ENCODE data around the gene ZXDA. TPM values are rescaled to one million over a fixed set of nuclear protein-coding genes. Genes with fewer than 3 reads are reported as not detected.
A peak's percentile ranks its signal among the peaks of the same experiment; 100 is the strongest.
"Not testable (repeated sequence)": the region's sequence is repeated elsewhere in the genome, so short reads cannot be mapped to it uniquely, and the experiment has no call there.

Gene ZXDA, protein sequence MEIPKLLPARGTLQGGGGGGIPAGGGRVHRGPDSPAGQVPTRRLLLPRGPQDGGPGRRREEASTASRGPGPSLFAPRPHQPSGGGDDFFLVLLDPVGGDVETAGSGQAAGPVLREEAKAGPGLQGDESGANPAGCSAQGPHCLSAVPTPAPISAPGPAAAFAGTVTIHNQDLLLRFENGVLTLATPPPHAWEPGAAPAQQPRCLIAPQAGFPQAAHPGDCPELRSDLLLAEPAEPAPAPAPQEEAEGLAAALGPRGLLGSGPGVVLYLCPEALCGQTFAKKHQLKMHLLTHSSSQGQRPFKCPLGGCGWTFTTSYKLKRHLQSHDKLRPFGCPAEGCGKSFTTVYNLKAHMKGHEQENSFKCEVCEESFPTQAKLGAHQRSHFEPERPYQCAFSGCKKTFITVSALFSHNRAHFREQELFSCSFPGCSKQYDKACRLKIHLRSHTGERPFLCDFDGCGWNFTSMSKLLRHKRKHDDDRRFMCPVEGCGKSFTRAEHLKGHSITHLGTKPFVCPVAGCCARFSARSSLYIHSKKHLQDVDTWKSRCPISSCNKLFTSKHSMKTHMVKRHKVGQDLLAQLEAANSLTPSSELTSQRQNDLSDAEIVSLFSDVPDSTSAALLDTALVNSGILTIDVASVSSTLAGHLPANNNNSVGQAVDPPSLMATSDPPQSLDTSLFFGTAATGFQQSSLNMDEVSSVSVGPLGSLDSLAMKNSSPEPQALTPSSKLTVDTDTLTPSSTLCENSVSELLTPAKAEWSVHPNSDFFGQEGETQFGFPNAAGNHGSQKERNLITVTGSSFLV
- 1 to 10 TPM; 4.2 to 4.6 TPM for total RNA-seq

DNA sequence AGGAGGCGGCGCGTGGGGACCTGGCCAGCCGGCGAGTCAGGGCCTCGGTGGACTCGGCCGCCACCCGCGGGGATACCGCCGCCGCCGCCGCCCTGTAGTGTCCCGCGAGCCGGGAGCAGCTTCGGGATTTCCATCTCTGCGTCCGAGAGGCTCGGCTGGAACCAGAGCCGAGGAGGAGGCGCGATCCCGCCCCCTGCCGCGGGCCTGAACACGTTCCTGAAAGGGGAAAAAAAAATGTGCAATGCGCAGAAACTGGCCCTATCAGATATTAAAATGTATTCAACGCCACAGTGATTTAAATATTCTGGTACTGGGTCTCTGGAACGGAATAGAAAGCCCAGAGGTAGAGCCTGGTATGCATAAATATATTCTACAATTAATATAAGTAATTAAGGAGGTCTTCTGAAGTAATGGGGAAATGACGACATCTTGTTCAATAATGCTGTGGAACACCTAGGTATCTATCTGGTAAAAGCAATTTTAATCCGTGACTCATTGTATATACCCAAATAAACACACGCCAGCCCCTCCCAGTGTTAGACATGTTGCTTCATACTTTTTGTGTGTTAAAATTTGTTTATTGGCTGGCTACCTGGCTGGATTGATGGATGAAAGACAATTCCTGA lies at the start of gene ZXDA:
TSS of gene ZXDA (minus strand) at position 172 of the 626 bp plus-strand sequence. CDS start at position 134, 38 bp downstream.
- Mint-ChIP-seq H3K4me1 (peaks cover 26% of the 10 kb centered on the region), H3K4me3 (peak within 1 kb of the TSS; percentile 72), H3K27ac (peak within 1 kb of the TSS; percentile 92)
- POLR2A ChIA-PET; CTCF ChIA-PET; DNase-seq; H3K36me3 Mint-ChIP-seq (ENCODE audit: low read depth); H3K9me3 Mint-ChIP-seq; H3K27me3 Mint-ChIP-seq: not testable (repeated sequence)

DNA sequence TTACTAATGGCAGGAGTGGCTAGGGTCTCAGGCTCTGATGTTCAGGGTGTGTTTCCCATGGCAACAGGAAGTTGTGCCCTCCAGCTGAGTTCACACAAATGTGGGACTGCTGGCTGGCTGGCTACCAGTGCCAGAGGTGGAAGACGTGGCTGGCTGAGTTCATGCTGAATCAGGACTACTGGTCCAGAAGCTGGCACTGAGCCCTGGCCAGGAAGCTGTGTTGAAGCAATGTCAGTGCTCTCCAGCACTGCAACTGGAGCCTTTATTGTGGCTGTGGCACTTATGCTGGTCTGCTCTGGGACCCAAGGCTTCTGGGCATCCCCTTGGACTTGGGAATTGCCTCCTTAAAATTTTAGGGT lies 42.0 kb upstream of the ZXDA start:
- DNase-seq = no peak
- CTCF ChIA-PET = no interaction called here
- no peaks in the 10 kb centered on the region for H3K4me1 Mint-ChIP-seq

DNA sequence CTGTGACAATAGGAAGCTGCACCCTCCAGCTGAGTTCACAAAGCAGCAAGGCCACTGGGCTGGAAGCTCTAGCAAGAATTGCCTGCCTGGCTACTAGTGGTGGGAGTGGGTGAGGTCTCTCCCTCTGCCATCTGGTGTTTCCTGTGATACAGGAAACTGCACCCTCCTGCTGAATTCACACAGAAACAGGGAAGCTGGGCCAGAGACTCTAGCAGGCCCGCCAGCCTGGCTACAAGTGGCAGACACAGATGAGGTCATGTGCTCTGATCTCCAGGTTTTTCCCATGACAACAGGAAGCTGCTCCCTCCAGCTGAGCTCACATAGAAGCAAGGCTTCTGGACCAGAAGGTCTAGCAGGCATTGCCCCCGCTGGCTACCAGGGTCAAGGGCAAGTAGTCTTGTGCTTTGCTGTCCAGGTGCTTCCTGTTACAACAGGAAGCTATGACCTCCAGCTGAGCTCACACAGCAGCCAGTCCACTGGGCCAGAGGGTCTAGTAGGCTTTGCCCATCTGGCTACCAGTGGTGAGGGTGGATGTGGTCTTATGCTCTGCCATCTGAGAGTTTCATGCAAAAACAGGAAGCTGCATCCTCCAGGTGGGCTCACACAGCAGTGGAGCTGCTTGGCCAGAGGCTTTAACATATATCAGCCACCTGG lies 41.5 kb upstream of the ZXDA start:
- CTCF ChIA-PET = no interaction called here

More for the DNA sequence above, 42.0 kb upstream of the ZXDA start:
- no peaks in the 10 kb centered on the region for H3K9me3 Mint-ChIP-seq
- POLR2A ChIA-PET = no interaction called here
- H3K27ac Mint-ChIP-seq = no peak overlapping the region
- H3K36me3 Mint-ChIP-seq (ENCODE audit: low read depth) = no peaks in the 10 kb centered on the region
- H3K27me3 Mint-ChIP-seq = no peaks in the 10 kb centered on the region
- H3K4me3 Mint-ChIP-seq = no peak overlapping the region

DNA sequence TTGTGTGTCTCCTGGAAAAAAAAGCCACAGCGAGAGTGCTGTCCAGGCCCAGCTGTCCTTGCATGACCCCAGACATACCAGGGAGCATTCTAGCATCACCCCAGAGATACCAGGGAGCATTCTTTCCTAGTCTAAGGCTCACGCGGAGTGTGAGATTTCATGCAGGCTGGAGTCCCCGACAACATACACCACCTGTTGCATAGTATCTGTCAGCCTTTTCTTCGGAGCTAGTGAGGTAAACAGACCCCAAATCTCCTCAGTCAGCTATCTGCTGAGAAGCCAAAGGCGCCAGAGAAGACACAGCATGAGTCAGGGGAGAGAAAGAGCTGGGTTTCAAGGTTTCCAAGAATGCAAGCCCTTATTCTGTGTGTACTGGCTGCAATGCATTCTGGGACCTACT lies 23.1 kb upstream of the ZXDA start:
- no peak overlapping the region for H3K4me3 Mint-ChIP-seq
- H3K27ac Mint-ChIP-seq = no peak overlapping the region
- POLR2A ChIA-PET = no interaction called here
- H3K27me3 Mint-ChIP-seq = no peaks in the 10 kb centered on the region
- H3K36me3 Mint-ChIP-seq (ENCODE audit: low read depth) = no peaks in the 10 kb centered on the region
- H3K9me3 Mint-ChIP-seq = no peaks in the 10 kb centered on the region
- CTCF ChIA-PET = interaction anchor here (0.6 kb wide), 2 partner anchors 418 to 664 kb away, joined by 3 read pairs; no protein-coding TSS in a partner anchor
- DNase-seq = no peak
- H3K4me1 Mint-ChIP-seq = no peaks in the 10 kb centered on the region

More for the DNA sequence above, 41.5 kb upstream of the ZXDA start:
- H3K27me3 Mint-ChIP-seq = no peaks in the 10 kb centered on the region
- no peak for DNase-seq
- no peak overlapping the region for H3K27ac Mint-ChIP-seq
- H3K36me3 Mint-ChIP-seq (ENCODE audit: low read depth) = no peaks in the 10 kb centered on the region
- H3K9me3 Mint-ChIP-seq = no peaks in the 10 kb centered on the region
- no peaks in the 10 kb centered on the region for H3K4me1 Mint-ChIP-seq
- POLR2A ChIA-PET = no interaction called here
- no peak overlapping the region for H3K4me3 Mint-ChIP-seq

DNA sequence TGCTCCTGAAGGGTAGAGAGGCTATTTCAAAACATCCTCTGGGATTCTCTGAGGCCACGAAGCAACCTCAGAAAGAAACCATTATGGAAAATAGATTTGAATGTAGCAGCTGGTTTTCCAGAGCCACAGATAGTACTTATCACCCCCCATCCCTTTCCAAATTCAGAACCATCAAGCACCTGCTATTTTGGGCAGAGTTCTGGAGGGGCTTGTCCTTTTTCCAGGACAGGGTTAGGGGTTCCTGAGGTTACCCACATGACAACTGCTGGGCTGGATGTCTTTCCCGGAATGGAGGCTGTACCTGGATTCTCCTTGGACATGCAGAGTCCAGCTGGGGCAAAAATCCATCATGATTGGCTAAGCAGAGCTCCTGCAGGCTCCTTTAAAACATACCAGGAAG lies 22.0 kb upstream of the ZXDA start:
- H3K27ac Mint-ChIP-seq = no peak overlapping the region
- DNase-seq = no peak
- no peaks in the 10 kb centered on the region for H3K36me3 Mint-ChIP-seq (ENCODE audit: low read depth)
- H3K9me3 Mint-ChIP-seq = no peaks in the 10 kb centered on the region
- H3K27me3 Mint-ChIP-seq = no peaks in the 10 kb centered on the region
- CTCF ChIA-PET = no interaction called here
- POLR2A ChIA-PET = no interaction called here
- H3K4me1 Mint-ChIP-seq = no peaks in the 10 kb centered on the region
- no peak overlapping the region for H3K4me3 Mint-ChIP-seq

DNA sequence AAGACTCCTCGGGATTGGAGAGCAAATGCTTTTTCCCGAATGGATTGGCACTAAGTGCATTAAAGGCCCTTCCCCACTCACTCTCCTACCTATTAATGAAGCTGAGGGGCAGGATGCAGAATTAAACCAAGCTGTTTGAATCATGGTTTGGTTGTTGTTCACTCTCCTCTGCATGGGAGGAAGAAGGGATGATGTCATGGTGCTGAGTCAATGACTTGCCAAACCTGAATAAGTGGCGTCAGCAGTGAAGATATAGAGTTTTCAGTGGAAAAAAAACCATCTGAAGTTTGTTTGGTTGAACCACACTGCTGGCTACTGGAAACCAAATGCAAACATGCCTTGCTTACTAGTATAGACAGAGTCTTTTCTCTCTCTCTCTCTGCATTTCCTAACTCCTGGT lies 19.8 kb upstream of the ZXDA start:
- POLR2A ChIA-PET = no interaction called here
- Mint-ChIP-seq H3K36me3 (ENCODE audit: low read depth) (no peaks in the 10 kb centered on the region), H3K9me3 (no peaks in the 10 kb centered on the region), H3K4me3 (no peak overlapping the region), H3K27ac (no peak overlapping the region), H3K4me1 (no peaks in the 10 kb centered on the region), H3K27me3 (no peaks in the 10 kb centered on the region)
- no peak for DNase-seq
- CTCF ChIA-PET = interaction anchor here (0.8 kb wide), 1 partner anchor 18 kb away, joined by 3 read pairs; no protein-coding TSS in a partner anchor

GRCh38 chrX:57929373-57929772 lies 19.1 kb upstream of the ZXDA start:
- DNase-seq = no peak
- no peaks in the 10 kb centered on the region for H3K36me3 Mint-ChIP-seq (ENCODE audit: low read depth)
- H3K9me3 Mint-ChIP-seq = no peaks in the 10 kb centered on the region
- no peaks in the 10 kb centered on the region for H3K27me3 Mint-ChIP-seq
- H3K4me3 Mint-ChIP-seq = no peak overlapping the region
- H3K4me1 Mint-ChIP-seq = no peaks in the 10 kb centered on the region
- H3K27ac Mint-ChIP-seq = no peak overlapping the region
- ChIA-PET POLR2A (no interaction called here), CTCF (no interaction called here)

- no peak overlapping the region for H3K27ac Mint-ChIP-seq
- DNase-seq = no peak
- H3K4me1 Mint-ChIP-seq = no peaks in the 10 kb centered on the region
- no peaks in the 10 kb centered on the region for H3K27me3 Mint-ChIP-seq
- H3K9me3 Mint-ChIP-seq = no peaks in the 10 kb centered on the region
- no peak overlapping the region for H3K4me3 Mint-ChIP-seq
- ChIA-PET CTCF (no interaction called here), POLR2A (no interaction called here)
- H3K36me3 Mint-ChIP-seq (ENCODE audit: low read depth) = no peaks in the 10 kb centered on the region
These were observed 15.5 kb upstream of the ZXDA start for GRCh38 chrX:57925806-57926205.

DNA sequence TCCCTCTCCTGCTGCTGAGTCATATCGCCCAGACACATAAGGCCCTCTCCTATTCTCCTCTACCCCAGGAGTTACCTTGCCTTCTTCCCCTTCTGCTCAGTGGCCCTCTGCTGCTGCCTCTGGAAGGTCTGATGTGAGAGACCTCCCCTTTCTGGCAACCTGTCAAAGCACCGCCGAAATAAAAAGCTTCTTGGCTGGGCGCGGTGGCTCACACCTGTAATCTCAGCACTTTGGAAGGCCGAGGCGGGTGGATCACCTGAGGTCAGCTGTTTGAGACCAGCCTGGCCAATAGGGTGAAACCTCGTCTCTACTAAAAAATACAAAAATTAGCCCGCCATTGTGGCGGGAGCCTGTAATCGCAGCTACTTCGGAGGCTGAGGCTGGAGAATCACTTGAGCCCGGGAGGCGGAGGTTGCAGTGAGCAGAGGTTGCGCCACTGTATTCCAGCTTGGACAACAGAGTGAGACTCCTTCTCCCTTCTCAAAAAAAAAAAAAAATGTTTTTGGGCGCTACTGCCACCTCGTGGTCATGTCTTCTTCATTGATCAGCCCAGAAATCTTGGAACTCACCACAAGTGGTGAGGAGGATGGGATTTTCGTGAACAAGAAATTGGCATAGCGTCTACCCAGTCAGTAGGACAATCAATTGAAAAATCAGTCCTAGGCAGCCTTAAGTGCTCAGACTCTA lies 8.6 kb upstream of the ZXDA start:
- POLR2A ChIA-PET = no interaction called here
- no peaks in the 10 kb centered on the region for H3K27me3 Mint-ChIP-seq
- no peaks in the 10 kb centered on the region for H3K4me1 Mint-ChIP-seq
- H3K36me3 Mint-ChIP-seq (ENCODE audit: low read depth) = no peaks in the 10 kb centered on the region
- DNase-seq = peak; percentile 8
- H3K4me3 Mint-ChIP-seq = no peak overlapping the region
- no peak overlapping the region for H3K27ac Mint-ChIP-seq
- CTCF ChIA-PET = interaction anchor here (0.6 kb wide), 1 partner anchor 1699 kb away, joined by 3 read pairs; no protein-coding TSS in a partner anchor
- no peaks in the 10 kb centered on the region for H3K9me3 Mint-ChIP-seq

- Mint-ChIP-seq H3K4me3 (no peak overlapping the region), H3K9me3 (no peaks in the 10 kb centered on the region), H3K27ac (no peak overlapping the region), H3K36me3 (ENCODE audit: low read depth) (no peaks in the 10 kb centered on the region), H3K4me1 (peaks cover 7% of the 10 kb centered on the region), H3K27me3 (no peaks in the 10 kb centered on the region)
- ChIA-PET CTCF (no interaction called here), POLR2A (no interaction called here)
- no peak for DNase-seq
These were observed 5.4 kb upstream of the ZXDA start for GRCh38 chrX:57915680-57916079.

DNA sequence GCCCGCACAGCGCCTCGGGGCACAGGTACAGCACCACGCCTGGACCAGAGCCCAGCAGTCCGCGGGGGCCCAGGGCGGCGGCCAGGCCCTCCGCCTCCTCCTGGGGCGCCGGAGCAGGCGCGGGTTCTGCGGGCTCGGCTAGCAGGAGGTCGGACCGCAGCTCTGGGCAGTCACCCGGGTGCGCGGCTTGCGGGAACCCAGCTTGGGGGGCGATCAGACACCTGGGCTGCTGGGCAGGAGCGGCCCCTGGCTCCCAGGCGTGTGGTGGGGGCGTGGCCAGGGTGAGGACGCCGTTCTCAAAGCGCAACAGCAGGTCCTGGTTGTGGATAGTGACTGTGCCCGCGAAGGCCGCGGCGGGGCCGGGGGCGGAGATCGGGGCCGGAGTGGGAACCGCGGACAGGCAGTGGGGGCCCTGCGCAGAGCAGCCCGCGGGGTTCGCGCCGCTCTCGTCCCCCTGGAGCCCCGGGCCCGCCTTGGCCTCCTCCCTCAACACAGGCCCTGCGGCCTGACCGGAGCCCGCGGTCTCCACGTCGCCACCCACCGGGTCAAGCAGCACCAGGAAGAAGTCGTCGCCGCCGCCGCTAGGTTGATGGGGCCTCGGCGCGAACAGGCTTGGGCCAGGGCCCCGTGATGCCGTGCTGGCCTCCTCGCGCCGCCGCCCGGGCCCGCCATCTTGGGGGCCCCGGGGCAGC lies 517 bp downstream of the ZXDA start:
- POLR2A ChIA-PET, H3K9me3 Mint-ChIP-seq, H3K27me3 Mint-ChIP-seq, CTCF ChIA-PET: not testable (repeated sequence)
- peaks cover 29% of the 10 kb centered on the region for H3K4me1 Mint-ChIP-seq
- peak; percentile 8 for DNase-seq
- H3K36me3 Mint-ChIP-seq (ENCODE audit: low read depth) = peaks cover 14% of the 10 kb centered on the region
- H3K4me3 Mint-ChIP-seq = peak overlapping the region; percentile 19
- H3K27ac Mint-ChIP-seq = peak overlapping the region; percentile 57

GRCh38 chrX:57908972-57909594 lies 1.2 kb downstream of the ZXDA start:
- DNase-seq, CTCF ChIA-PET, POLR2A ChIA-PET, H3K27me3 Mint-ChIP-seq, H3K9me3 Mint-ChIP-seq: not testable (repeated sequence)
- peaks cover 29% of the 10 kb centered on the region for H3K4me1 Mint-ChIP-seq
- peak overlapping the region; percentile 31 for H3K27ac Mint-ChIP-seq
- peak overlapping the region; percentile 19 for H3K4me3 Mint-ChIP-seq
- H3K36me3 Mint-ChIP-seq (ENCODE audit: low read depth) = peaks cover 14% of the 10 kb centered on the region
